HG02884 (cell line): ENCODE results near the gene TCF7.
"Not testable (repeated sequence)": the region's sequence is repeated elsewhere in the genome, so short reads cannot be mapped to it uniquely, and the experiment has no call there.

Experiments used
- ATAC-seq: cut with Tn5 transposase; IDR thresholded peaks from one replicate; pipeline ENCODE4 v1.9.1; 2021; ENCODE audit warnings: mild to moderate bottlenecking, moderate library complexity; ENCODE audit not compliant: unreplicated experiment

TCF7 gene

GRCh38 chr5:134142806-134143205 lies 28.3 kb downstream of the TCF7 start:
- no peak for ATAC-seq

DNA sequence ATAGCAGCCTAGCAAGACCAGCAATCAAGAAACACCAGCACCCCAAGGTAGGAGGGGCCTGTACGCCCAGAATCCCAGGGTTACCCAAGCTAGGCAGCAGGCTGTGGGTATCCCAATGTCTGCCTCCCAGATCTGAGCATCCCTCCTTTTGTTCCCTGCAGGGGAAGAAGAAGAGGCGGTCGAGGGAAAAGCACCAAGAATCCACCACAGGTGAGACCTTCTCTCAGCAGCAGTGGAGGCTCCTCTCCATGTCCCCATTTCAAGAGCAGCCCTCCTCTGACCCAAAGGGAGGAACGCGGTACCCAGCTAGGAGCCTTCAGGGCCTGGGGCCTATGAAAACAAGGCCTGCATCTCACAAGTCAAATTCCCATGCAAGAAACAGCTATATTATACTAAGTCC lies 28.9 kb downstream of the TCF7 start:
- ATAC-seq: no peak

DNA sequence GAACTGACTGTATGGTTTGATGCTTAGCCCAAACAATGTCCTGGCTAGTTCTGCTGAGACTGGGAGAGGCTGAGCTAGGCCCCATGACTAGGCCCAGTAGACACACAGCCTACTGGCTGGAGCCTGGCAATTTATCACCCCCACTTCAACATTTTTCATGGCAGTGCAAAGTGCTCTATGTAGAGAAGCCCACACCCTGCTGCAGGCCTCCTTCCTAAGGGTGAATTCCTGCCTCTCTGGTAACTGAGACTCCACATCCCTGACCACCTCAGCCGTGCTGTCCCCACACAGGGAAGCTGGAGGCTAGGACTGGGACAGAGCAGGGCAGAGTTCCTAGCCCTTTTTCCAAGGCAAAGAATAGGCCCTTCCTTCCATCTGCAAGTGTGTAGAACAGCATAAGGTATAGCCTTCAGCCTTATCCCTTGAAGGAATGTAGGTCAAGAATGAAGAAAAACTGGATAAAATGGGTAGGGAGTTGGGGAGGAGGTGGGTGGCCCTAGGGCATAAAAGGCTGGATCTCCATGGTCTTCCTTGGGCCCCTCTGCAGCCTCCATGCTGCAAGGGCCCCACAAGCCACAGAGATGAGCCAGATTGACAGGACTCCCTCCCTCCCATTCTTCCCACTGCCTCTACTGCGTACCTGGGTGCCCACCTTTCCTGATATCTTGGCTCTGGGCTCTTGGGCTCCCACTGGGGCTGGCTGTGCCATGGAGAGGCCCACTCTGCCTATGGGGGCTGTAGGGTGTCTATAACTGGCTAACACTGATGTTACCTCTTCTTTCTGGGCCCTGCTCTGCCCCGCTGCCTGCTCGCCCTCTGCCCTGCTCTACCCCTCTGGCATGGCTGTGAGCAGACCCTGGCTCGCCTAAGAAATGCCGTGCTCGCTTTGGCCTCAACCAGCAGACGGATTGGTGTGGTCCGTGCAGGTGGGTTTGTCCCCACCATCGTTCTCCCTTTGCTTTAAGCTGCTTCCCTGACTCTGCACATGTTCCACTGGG lies 29.8 kb downstream of the TCF7 start:
- ATAC-seq: no peak

GRCh38 chr5:134145041-134145757 lies 30.7 kb downstream of the TCF7 start:
- ATAC-seq: no peak

- ATAC-seq: no peak
Observed at GRCh38 chr5:134145779-134146581, 31.5 kb downstream of the TCF7 start.

GRCh38 chr5:134146651-134147518 lies 32.4 kb downstream of the TCF7 start:
- no peak for ATAC-seq

GRCh38 chr5:134148316-134148715 lies 33.8 kb downstream of the TCF7 start:
- no peak for ATAC-seq

DNA sequence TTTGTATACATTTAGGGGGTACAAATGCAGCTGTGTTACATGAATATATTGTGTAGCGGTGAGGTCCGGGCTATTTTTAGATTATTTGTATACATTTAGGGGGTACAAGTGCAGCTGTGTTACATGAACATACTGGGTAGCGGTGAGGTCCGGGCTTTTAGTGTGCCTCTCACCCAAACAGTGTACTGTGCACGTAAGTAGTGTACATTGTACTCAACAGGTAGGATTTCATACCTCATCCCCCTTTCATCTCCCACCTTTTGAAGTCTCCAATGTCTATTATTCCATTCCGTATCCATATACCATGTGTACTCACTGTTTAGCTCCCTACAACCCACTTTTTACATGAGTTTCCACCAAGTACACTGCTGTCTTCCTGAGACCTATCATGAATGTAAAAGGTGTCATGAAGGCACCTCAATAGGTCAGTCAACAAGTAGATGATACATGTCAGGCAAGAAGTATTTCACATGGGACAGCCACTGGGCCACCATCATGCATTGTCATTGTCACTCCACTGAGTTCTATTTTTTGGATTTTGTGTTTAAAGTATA lies 34.6 kb downstream of the TCF7 start:
- no peak for ATAC-seq

DNA sequence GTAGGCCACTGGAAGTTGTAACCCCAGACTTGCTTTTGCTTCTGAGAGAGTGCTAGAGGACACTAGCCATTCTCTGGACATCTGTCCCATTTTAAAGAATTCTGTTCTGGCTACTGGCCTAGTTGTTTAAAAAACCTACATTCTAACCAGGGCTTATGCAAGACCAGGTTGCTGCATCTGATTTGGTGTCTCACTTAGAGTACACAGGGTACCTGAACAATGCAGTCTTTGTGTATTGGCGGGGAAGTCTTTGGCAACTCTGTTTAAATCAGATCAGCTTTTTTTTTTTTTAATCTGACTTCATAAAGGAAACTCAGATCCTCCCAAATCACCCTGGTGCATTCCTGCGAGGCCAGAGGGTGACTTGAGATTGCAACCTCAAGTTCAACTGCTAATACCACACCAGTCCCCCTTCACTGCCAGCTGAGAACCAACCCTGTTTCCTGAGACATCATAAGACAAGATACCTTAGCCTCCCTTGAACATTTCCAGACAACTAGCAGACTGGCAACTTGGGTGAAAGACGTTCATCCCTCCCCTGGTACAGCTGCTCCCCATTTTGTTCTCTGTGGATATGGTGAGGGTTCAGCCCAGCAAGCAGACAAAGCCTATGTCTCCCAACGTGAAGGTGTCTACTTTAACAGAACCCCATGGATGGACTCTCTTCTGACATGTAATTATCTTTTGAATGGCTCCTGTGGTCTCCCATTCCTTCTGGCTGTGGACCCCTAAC lies 35.3 kb downstream of the TCF7 start:
- ATAC-seq: no peak

DNA sequence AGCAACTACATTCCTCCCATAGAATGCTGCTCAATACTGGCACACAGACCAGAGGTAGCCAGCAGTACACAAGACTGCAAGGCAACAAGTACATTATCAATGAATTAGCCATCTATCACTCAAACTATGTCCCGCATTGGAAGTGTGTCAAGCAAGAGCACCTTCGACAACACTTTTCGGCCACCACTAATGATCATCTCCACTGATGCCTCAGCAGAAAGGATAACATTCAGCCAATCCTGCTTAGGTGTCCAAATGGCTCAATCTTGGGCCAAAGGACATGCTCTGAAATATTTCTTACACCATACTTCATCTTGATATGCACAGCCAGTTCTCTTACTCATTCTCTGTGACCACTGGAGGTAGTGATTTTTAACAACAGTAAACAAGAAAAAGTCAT lies 37.2 kb downstream of the TCF7 start:
- no peak for ATAC-seq

- not testable (repeated sequence) for ATAC-seq
Observed at GRCh38 chr5:134152173-134152832, 37.8 kb downstream of the TCF7 start.

DNA sequence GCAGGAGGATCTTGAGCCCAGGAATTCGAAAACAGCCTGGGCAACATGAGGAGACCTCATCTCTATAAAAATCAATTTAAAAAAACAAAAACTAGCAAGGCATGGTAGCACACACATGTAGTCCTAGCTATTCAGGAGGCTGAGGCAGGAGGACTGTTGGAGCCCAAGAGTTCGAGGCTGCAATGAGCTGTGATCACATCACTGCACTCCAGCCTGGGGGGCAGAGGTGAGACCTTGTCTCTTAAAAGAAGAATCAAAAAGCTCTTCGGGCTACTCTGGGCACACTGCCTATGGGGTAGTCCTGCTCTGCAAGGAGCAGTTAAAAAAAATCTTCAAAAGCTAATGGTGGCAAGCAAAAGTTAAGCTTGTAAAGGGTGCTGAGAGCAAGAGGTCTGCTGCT lies 38.8 kb downstream of the TCF7 start:
- no peak for ATAC-seq

- no peak for ATAC-seq
Observed at GRCh38 chr5:134153657-134154056, 39.2 kb downstream of the TCF7 start.

DNA sequence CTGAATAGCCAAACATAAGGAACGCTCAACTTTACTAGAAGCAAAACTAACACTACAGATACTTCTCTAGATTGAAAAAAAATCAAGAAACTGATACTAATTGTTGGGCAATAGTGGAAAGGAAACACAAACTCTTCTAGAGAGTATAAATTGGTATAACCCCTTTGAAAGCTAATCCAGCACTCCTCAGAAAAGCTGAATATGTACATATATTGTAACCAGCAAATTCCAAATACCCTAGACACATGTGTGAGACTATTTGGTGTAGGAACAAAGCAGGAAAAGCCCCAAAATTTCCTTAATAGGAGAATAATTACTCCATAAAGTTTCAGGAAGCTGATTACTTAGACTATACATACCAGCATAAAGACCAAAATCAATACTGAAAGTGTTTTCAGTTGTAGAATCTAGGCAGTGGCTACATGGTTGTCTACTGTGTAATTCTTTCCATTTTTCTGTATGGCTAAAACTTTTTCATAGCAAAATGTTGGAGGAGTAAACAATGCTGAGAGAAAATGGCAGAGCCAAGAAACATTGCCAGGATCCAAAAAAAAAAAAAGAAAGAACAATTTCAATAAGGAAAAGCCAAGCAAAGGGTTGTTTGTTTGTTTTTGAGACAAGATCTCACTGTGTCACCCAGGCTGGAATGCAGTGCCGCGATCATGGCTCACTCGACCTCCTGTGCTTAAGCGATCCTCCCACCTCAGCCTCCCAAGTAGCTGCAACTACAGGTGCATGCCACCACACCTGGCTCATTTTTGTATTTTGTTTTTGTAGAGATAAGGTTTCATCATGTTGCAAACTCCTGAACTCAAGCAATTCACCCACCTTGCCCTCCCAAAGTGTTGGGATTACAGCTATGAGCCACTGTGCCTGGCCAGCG lies 47.3 kb downstream of the TCF7 start:
- no peak for ATAC-seq

DNA sequence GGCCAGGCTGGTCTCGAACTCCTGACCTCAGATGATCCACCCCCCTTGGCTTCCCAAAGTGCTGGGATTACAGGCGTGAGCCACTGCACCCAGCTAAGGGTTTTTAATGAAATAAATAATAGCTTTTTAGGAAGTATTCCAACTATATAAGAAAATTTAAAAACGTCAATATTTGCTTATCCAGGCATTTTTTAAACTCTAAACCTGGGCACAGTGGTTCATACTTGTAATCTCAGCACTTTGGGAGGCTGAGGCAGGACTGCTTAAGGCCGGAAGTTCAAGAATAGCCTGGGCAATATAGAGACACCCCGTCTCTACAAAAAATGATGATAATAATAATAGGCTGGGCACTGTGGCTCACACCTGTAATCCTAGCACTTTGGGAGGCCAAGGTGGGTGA lies 48.1 kb downstream of the TCF7 start:
- no peak for ATAC-seq

DNA sequence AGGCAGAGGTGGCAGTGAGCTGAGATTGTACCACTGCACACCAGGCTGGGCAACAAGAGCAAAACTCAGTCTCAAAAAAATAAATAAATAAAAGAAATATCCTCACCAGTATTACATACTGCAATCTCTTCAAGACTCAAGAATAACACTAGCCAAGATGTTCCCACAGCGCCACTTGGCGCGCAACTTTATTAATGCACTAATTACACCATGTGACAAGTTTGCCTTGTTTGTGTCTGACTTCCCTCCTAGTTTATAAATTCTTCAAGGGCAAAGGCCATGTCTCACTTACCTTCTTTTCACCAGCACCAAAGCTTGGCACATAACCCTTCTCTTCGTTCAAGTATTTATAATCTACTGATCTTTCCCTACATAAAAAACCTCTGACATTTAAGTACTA lies 57.5 kb downstream of the TCF7 start:
- no peak for ATAC-seq
